ENCODE measurements around the gene TWSG1. TPM values are rescaled to one million over a fixed set of nuclear protein-coding genes. Genes with fewer than 3 reads are reported as not detected.

Gene TWSG1
- total and polyA plus RNA-seq, 10 of the 15 experiments (the other 5 are each of a cell fraction or from before 2014, with no cell fraction given) = 11.1 to 45.1 (median 27.7) TPM

GRCh38 chr18:9419956-9420631, 85.5 kb downstream of the TWSG1 start:
- Histone ChIP-seq H3K9ac (ENCODE audit: control insufficient read depth, insufficient read depth, low read length) (no peak overlapping the region), H3K27ac (ENCODE audit: control insufficient read depth, insufficient read depth) (no peak overlapping the region), H3K4me3 (no peak overlapping the region), H3K4me1 (ENCODE audit: control insufficient read depth, insufficient read depth, low read length) (no peaks in the 10 kb centered on the region), H4K20me1 (ENCODE audit: control insufficient read depth, insufficient read depth) (no peaks in the 10 kb centered on the region), H3K27me3 (replicated peaks in 1 of 2; ENCODE audit: control insufficient read depth in 2 of 2, insufficient read depth in 2 of 2, low read length in 1 of 2) (no peaks in the 10 kb centered on the region), H3K79me2 (ENCODE audit: control insufficient read depth, insufficient read depth, low read length) (no peaks in the 10 kb centered on the region), H3K4me2 (ENCODE audit: control insufficient read depth, insufficient read depth) (no peak overlapping the region), H3K36me3 (ENCODE audit: control insufficient read depth in 2 of 2, insufficient read depth in 2 of 2, low read length in 1 of 2) (no peaks in the 10 kb centered on the region), H3K9me3 (replicated peaks; ENCODE audit: control insufficient read depth, insufficient read depth, low read length) (peaks cover 2% of the 10 kb centered on the region; the same call in 1 of the 3 replicates), H2AFZ (ENCODE audit: control insufficient read depth, low read depth, low read length) (no peak overlapping the region)
- POLR2A ChIA-PET = no interaction called here
- DNase-seq (ENCODE audit: low read depth, low spot score) (no peak), FAIRE-seq (no peak), ATAC-seq (no peak)
- SMC1A ChIA-PET (ENCODE audit: uncharacterized antibody, unreplicated experiment) = no interaction called here
- BruUV-seq (replicated peaks) = no TSS peak
- intact Hi-C loops (cut with micrococcal nuclease; ENCODE audit: unreplicated experiment) = no loop called here
- whole genome bisulfite sequencing (ENCODE audit: insufficient coverage, insufficient replicate concordance, low lambda C conversion rate, missing lambda C conversion rate) = 54% methylated on average over 5 of the region's 5 CpGs
- TF ChIP-seq ZNF24 (IDR thresholded peaks at IDR 0.05) (no peak), PML (IDR thresholded peaks at IDR 0.05; ENCODE audit: low read length) (no peak), HSF1 (IDR thresholded peaks at IDR 0.05; ENCODE audit: low read depth, low read length) (no peak), ZNF207 (IDR thresholded peaks at IDR 0.05; ENCODE audit: borderline replicate concordance) (no peak), SKIL (IDR thresholded peaks at IDR 0.05; ENCODE audit: low read depth, poor library complexity, severe bottlenecking) (no peak), CHD1 (IDR thresholded peaks at IDR 0.05; ENCODE audit: low read depth, low read length) (no peak), BCL11A (IDR thresholded peaks at IDR 0.05; ENCODE audit: low read depth, low read length) (no peak), IRF5 (IDR thresholded peaks at IDR 0.05; ENCODE audit: borderline replicate concordance) (no peak), JUND (IDR thresholded peaks at IDR 0.05; ENCODE audit: low read depth, low read length) (no peak), LARP7 (IDR thresholded peaks at IDR 0.05) (no peak)
- CTCF ChIA-PET = no interaction called here
- in situ Hi-C loops (cut with MboI) = no loop called here
- RAD21 ChIA-PET (ENCODE audit: unreplicated experiment) = no interaction called here
